ENCODE data around the gene PARP4. TPM values are rescaled to one million over a fixed set of nuclear protein-coding genes. Genes with fewer than 3 reads are reported as not detected.
A peak's percentile ranks its signal among the peaks of the same experiment; 100 is the strongest.
"Not testable (repeated sequence)": the region's sequence is repeated elsewhere in the genome, so short reads cannot be mapped to it uniquely, and the experiment has no call there.

PARP4 gene
- total and polyA plus RNA-seq, 5 donors = 11.2 to 30.2 (median 25.0) TPM

DNA sequence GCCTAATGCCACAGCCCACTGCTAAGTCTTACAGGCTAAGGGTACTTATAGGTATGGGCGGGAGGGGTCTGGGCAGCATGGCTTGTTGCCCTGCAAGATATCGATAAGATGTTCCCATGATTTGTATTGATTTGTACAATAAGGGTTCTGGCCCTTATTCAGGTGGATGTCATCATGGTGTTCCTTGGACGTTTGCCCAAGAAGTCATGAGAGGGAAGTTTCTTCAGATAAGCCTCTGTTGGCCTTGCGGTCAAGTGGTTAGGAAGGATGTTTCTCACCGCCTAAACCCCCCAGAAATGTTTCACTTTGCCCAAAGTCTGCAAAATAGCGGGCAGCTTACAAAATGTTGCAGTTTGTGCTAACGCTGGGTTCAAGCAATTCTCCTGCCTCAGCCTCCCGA, 7.3 kb downstream of the PARP4 start:
- Histone ChIP-seq H3K27me3 (ENCODE audit: control insufficient read depth, insufficient read depth) (no peaks in the 10 kb centered on the region), H3K9me3 (ENCODE audit: control insufficient read depth, low read length) (no peaks in the 10 kb centered on the region), H3K4me1 (ENCODE audit: control insufficient read depth, insufficient read depth, low read length) (no peaks in the 10 kb centered on the region), H3K4me3 (ENCODE audit: low read length) (no peak overlapping the region), H3K27ac (ENCODE audit: low read length) (no peak overlapping the region)
- DNase-seq (no peak), ATAC-seq (no peak)
- WGBS = 76% methylated on average over 8 of the region's 8 CpGs
- intact Hi-C loops (cut with DNase I) = no loop called here

GRCh38 chr13:24503379-24503696, 9.2 kb downstream of the PARP4 start:
- Histone ChIP-seq H3K27me3 (ENCODE audit: control insufficient read depth, insufficient read depth) (no peaks in the 10 kb centered on the region), H3K4me1 (ENCODE audit: control insufficient read depth, insufficient read depth, low read length) (no peaks in the 10 kb centered on the region), H3K4me3 (ENCODE audit: low read length) (no peak overlapping the region), H3K9me3 (ENCODE audit: control insufficient read depth, low read length) (no peaks in the 10 kb centered on the region), H3K27ac (ENCODE audit: low read length) (no peak overlapping the region)
- WGBS = 74% methylated on average over 4 of the region's 4 CpGs
- intact Hi-C loops (cut with DNase I) = no loop called here
- DNase-seq = no peak
- peak; percentile 29 to 58 for ATAC-seq

GRCh38 chr13:24502533-24503378, 9.8 kb downstream of the PARP4 start:
- ATAC-seq (peak; percentile 76 to 77), DNase-seq (peak; percentile 40 to 63 (median 58))
- no peaks in the 10 kb centered on the region for H3K9me3 ChIP-seq (ENCODE audit: control insufficient read depth, low read length)
- H3K27me3 ChIP-seq (ENCODE audit: control insufficient read depth, insufficient read depth) = no peaks in the 10 kb centered on the region
- WGBS = 62% methylated on average over 8 of the region's 8 CpGs
- H3K4me1 ChIP-seq (ENCODE audit: control insufficient read depth, insufficient read depth, low read length) = no peaks in the 10 kb centered on the region
- intact Hi-C loops (cut with DNase I) = no loop called here
- H3K4me3 ChIP-seq (ENCODE audit: low read length) = no peak overlapping the region
- peak overlapping the region; percentile 21 for H3K27ac ChIP-seq (ENCODE audit: low read length)

GRCh38 chr13:24500977-24501376, 11.6 kb downstream of the PARP4 start:
- no peak overlapping the region for H3K4me3 ChIP-seq (ENCODE audit: low read length)
- ATAC-seq (peak; percentile 71 to 78), DNase-seq (no peak)
- 15% methylated on average over 2 of the region's 2 CpGs for WGBS
- H3K27ac ChIP-seq (ENCODE audit: low read length) = no peak overlapping the region
- H3K27me3 ChIP-seq (ENCODE audit: control insufficient read depth, insufficient read depth) = no peaks in the 10 kb centered on the region
- no peaks in the 10 kb centered on the region for H3K4me1 ChIP-seq (ENCODE audit: control insufficient read depth, insufficient read depth, low read length)
- H3K9me3 ChIP-seq (ENCODE audit: control insufficient read depth, low read length) = no peaks in the 10 kb centered on the region
- intact Hi-C loops (cut with DNase I) = no loop called here

DNA sequence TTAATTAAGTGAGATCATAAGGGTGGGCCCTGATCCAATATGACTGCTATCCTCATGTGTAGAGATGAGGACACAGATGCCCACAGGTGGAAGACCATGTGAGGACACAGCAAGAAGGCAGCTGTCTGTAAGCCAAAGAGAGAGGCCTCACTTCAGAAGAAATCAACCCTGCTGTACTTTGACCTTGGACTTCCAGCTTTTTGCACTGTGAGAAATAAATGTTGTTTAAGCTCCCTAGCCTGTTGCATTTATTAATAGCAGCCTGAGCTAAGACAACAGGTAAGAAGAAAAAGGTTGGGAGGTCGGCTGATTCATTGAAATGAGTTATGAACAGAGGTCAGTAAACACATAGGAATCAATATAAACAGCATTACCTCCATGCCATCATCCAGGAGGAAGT, 14.8 kb downstream of the PARP4 start:
- WGBS = 82% methylated on average over 1 of the region's 1 CpG
- Histone ChIP-seq H3K9me3 (ENCODE audit: control insufficient read depth, low read length) (no peaks in the 10 kb centered on the region), H3K27ac (ENCODE audit: low read length) (no peak overlapping the region), H3K4me3 (ENCODE audit: low read length) (no peak overlapping the region), H3K27me3 (ENCODE audit: control insufficient read depth, insufficient read depth) (no peaks in the 10 kb centered on the region), H3K4me1 (ENCODE audit: control insufficient read depth, insufficient read depth, low read length) (peaks cover 2% of the 10 kb centered on the region)
- DNase-seq = no peak
- intact Hi-C loops (cut with DNase I) = no loop called here
- no peak for ATAC-seq

- DNase-seq; H3K27me3 ChIP-seq (ENCODE audit: control insufficient read depth, insufficient read depth); H3K4me1 ChIP-seq (ENCODE audit: control insufficient read depth, insufficient read depth, low read length); H3K9me3 ChIP-seq (ENCODE audit: control insufficient read depth, low read length); intact Hi-C loops (cut with DNase I); H3K27ac ChIP-seq (ENCODE audit: low read length); ATAC-seq; H3K4me3 ChIP-seq (ENCODE audit: low read length): not testable (repeated sequence)
- WGBS = over 99% methylated on average over 2 of the region's 2 CpGs
Measured at GRCh38 chr13:24496295-24496694, 16.3 kb downstream of the PARP4 start.

- H3K4me3 ChIP-seq (ENCODE audit: low read length) = no peak overlapping the region
- peaks cover 2% of the 10 kb centered on the region for H3K4me1 ChIP-seq (ENCODE audit: control insufficient read depth, insufficient read depth, low read length)
- H3K27ac ChIP-seq (ENCODE audit: low read length) = no peak overlapping the region
- 98% methylated on average over 3 of the region's 3 CpGs for WGBS
- intact Hi-C loops (cut with DNase I) = no loop called here
- ATAC-seq (no peak), DNase-seq (no peak)
- no peaks in the 10 kb centered on the region for H3K27me3 ChIP-seq (ENCODE audit: control insufficient read depth, insufficient read depth)
- H3K9me3 ChIP-seq (ENCODE audit: control insufficient read depth, low read length) = no peaks in the 10 kb centered on the region
Measured at GRCh38 chr13:24495151-24495729, 17.3 kb downstream of the PARP4 start.

DNA sequence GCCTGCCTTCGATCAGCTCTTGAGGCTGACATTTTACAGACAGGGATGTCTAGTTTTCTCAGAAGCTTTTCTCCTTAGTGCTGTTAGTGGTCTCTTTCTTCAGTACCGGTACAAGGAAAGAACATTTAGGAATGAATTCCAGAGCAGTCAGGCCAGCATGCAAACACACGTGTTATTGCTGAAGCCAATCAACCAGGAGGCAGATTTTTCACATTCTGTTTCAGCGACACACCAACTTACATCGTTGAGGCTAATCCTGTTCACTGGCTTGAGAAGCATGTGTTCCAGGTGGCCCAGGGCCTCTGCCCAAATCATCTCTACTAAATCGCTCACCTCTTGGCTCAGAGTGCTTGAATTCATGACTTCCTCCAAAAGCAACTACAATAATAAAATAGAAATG, 19.2 kb downstream of the PARP4 start:
- ATAC-seq = no peak
- no peak overlapping the region for H3K27ac ChIP-seq (ENCODE audit: low read length)
- 80% methylated on average over 6 of the region's 6 CpGs for WGBS
- no peak overlapping the region for H3K4me3 ChIP-seq (ENCODE audit: low read length)
- H3K27me3 ChIP-seq (ENCODE audit: control insufficient read depth, insufficient read depth) = no peaks in the 10 kb centered on the region
- intact Hi-C loops (cut with DNase I) = no loop called here
- no peak for DNase-seq
- H3K4me1 ChIP-seq (ENCODE audit: control insufficient read depth, insufficient read depth, low read length) = peaks cover 2% of the 10 kb centered on the region
- H3K9me3 ChIP-seq (ENCODE audit: control insufficient read depth, low read length) = no peaks in the 10 kb centered on the region

DNA sequence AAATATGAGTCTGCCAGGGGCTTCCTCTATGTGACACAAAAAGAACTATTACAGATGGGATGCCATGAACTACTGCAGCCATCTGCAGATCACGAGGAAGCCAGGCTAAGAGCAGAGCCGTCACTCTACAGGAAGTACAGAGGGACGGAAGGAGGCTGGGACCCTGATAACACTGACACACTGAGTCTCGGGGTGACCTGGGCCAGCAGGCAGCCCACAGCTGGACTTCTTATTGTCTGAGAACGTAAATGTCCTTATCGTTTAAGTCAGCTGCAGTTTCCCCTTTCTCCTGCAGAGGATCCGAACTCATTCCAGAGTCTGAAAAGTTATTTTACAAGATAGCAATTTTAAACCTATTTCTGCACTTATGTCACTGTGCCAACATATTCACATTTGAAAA, 20.7 kb downstream of the PARP4 start:
- intact Hi-C loops (cut with DNase I) = no loop called here
- peaks cover 2% of the 10 kb centered on the region for H3K4me1 ChIP-seq (ENCODE audit: control insufficient read depth, insufficient read depth, low read length)
- peak; percentile 22 to 41 for ATAC-seq
- H3K4me3 ChIP-seq (ENCODE audit: low read length) = no peak overlapping the region
- 47% methylated on average over 7 of the region's 7 CpGs for WGBS
- H3K9me3 ChIP-seq (ENCODE audit: control insufficient read depth, low read length) = no peaks in the 10 kb centered on the region
- peak in 1 of 3 donors; percentile 41 for DNase-seq
- H3K27me3 ChIP-seq (ENCODE audit: control insufficient read depth, insufficient read depth) = no peaks in the 10 kb centered on the region
- H3K27ac ChIP-seq (ENCODE audit: low read length) = no peak overlapping the region

DNA sequence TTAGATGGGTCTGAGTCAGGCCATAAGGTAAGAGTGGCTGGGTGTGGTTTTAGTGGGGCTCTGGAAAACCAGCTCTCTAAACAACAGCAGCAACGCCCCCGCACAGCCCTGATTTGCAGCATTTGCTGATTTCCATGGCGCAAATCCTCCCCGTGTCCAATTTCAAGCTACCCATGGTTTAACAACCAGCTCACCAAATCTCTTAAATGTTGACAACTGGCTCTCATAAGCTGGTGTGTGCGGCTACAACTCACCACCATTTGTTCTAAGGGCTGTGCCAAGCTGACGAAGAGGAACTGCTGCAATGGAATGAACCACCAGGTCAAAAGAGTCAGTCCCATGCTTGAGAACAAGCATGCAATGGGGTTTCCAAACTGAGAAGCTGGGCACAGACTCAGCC, 22.9 kb downstream of the PARP4 start:
- no peaks in the 10 kb centered on the region for H3K27me3 ChIP-seq (ENCODE audit: control insufficient read depth, insufficient read depth)
- no peak overlapping the region for H3K4me3 ChIP-seq (ENCODE audit: low read length)
- ATAC-seq = no peak
- 98% methylated on average over 6 of the region's 6 CpGs for WGBS
- H3K4me1 ChIP-seq (ENCODE audit: control insufficient read depth, insufficient read depth, low read length) = peaks cover 2% of the 10 kb centered on the region
- no peak overlapping the region for H3K27ac ChIP-seq (ENCODE audit: low read length)
- no peak for DNase-seq
- no peaks in the 10 kb centered on the region for H3K9me3 ChIP-seq (ENCODE audit: control insufficient read depth, low read length)
- intact Hi-C loops (cut with DNase I) = no loop called here

- ATAC-seq; intact Hi-C loops (cut with DNase I); H3K27ac ChIP-seq (ENCODE audit: low read length); H3K4me3 ChIP-seq (ENCODE audit: low read length); H3K4me1 ChIP-seq (ENCODE audit: control insufficient read depth, insufficient read depth, low read length); H3K27me3 ChIP-seq (ENCODE audit: control insufficient read depth, insufficient read depth); DNase-seq; H3K9me3 ChIP-seq (ENCODE audit: control insufficient read depth, low read length): not testable (repeated sequence)
- WGBS = 90% methylated on average over 8 of the region's 8 CpGs
Measured at GRCh38 chr13:24488092-24488491, 24.5 kb downstream of the PARP4 start.

Data from right cardiac atrium (tissue), 5 donors.